Muscle of leg (tissue), 11 donors: Measurements from ENCODE around the gene ID3. TPM values are rescaled to one million over a fixed set of nuclear protein-coding genes. Genes with fewer than 3 reads are reported as not detected.

Experiments used
- DNase-seq: peaks from one replicate; pipeline ENCODE4 v3.0.0; 2013
- H3K27ac ChIP-seq: one replicate; pipeline ENCODE4 v1.5.1; 2013; ENCODE audit warnings: mild to moderate bottlenecking, low read length, control low read depth
- H3K27me3 ChIP-seq: one replicate; pipeline ENCODE4 v1.6.1; 2013; ENCODE audit warnings: low read length; ENCODE audit not compliant: control insufficient read depth, insufficient read depth
- H3K36me3 ChIP-seq: one replicate; pipeline ENCODE4 v1.6.1; 2013; ENCODE audit warnings: low read length; ENCODE audit not compliant: control insufficient read depth, insufficient read depth
- H3K4me1 ChIP-seq: one replicate; pipeline ENCODE4 v1.6.1; 2013; ENCODE audit warnings: low read length; ENCODE audit not compliant: control insufficient read depth, insufficient read depth
- H3K4me3 ChIP-seq: one replicate; pipeline ENCODE4 v1.5.1; 2013; ENCODE audit warnings: low read length, control low read depth
- H3K9me3 ChIP-seq: replicated peaks from 2 replicates; pipeline ENCODE4 v1.6.1; 2013; ENCODE audit warnings: low read depth, low read length; ENCODE audit not compliant: control insufficient read depth
- WGBS: methylation state at CpG from one replicate; pipeline ENCODE4 v1.1.5; 2013; ENCODE audit warnings: missing lambda C conversion rate; ENCODE audit not compliant: insufficient coverage; 5-methylcytosine and 5-hydroxymethylcytosine counted together
- polyA plus RNA-seq, 8 donors: library from polyadenylated mRNA; unstranded; fragments of 120-200 nt; gene quantifications; one replicate each; pipeline versions ENCODE4 v1.2.1 to v1.2.3, GENCODE V29; 2013; ENCODE audit warnings: inconsistent platforms in 1 of 8, low replicate concordance in 1 of 8; ENCODE audit not compliant: insufficient read length in 8 of 8, insufficient read depth in 1 of 8
- total RNA-seq: library from RNA; stranded (reverse); fragments of 120-200 nt; gene quantifications from one replicate; pipeline ENCODE4 v1.2.4, GENCODE V29; 2013

The ID3 gene
- total and polyA plus RNA-seq, 9 donors: 46.9 to 129 (median 80.6) TPM

DNA sequence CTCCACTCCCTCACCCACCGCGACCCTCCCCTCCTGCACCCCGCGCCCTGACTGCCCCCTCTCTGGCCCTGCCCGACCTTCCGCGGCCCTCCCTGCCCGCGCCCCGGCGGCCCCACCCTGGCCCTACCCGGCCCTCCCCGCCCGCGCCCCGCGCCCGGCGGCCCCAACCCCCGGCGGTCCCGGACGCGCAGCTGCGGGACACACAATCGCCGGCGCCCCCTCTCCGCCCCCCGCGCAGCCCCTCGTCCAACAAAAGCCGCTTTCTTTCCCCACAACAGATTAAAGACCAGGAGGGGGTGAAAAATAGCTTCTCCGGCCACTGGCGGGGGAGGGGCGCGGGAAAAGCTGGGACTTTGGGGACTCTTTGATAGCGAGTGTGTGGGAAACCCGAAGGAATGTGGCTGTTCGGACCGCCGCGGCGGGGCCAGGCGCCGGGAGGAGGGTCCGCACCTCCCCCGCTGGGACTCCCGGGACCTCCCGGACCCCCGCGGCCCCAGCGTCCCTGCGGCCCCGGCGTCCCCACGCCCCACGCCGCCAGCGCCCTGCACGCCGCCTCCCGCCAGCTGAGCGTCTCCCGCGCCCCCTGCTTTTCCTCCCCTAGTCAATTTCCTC lies 8.8 kb upstream of the ID3 start:
- Histone ChIP-seq H3K4me3 (peak overlapping the region; percentile 65), H3K36me3 (no peaks in the 10 kb centered on the region), H3K27ac (peak overlapping the region; percentile 88), H3K9me3 (no peaks in the 10 kb centered on the region), H3K27me3 (no peaks in the 10 kb centered on the region), H3K4me1 (peaks cover 38% of the 10 kb centered on the region)
- DNase-seq: peak; percentile 57
- under 1% methylated on average over 35 of the region's 66 CpGs for WGBS

DNA sequence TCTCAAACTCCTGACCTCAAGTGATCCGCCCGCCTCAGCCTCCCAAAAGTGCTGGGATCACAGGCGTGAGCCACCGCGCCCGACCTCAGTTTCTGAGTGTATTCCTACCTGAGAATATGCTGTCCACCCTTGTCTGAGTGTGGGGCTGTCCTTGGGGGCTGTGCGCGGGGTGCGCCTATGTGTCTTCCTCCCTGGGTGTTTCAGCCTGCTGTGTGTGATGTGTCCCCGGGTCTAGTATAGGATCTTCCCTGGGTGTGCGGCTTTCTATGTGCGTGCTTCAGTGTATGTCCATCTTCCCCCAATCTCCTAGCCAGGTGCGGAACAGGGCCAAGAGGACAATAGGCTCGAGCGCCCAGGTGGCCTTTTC lies 8.3 kb upstream of the ID3 start:
- WGBS: 76% methylated on average over 10 of the region's 15 CpGs
- peak overlapping the region; percentile 29 for H3K4me3 ChIP-seq
- H3K4me1 ChIP-seq: peaks cover 37% of the 10 kb centered on the region
- no peak for DNase-seq
- no peaks in the 10 kb centered on the region for H3K9me3 ChIP-seq
- no peaks in the 10 kb centered on the region for H3K27me3 ChIP-seq
- peak overlapping the region; percentile 51 for H3K27ac ChIP-seq
- H3K36me3 ChIP-seq: no peaks in the 10 kb centered on the region

DNA sequence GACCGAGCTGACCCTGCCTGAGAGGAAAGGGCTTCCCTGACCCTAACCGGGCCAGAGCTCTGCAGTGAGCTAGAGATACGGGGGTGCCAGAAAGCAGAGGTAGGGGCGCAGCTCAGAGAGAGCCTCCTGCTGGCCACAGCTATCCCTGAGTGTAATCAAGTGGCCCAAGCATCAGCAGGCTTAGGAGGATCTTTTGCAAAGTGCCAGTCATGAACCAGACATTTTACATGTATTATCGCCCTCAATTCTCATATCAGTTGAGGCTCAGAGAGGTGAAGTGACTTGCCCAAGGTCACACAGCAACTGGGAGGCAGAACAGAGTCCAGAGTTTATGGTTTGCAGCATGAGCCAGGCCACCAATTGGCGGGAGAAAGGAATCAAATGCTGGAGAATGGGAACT lies 7.0 kb upstream of the ID3 start:
- 89% methylated on average over 5 of the region's 6 CpGs for WGBS
- Histone ChIP-seq H3K36me3 (no peaks in the 10 kb centered on the region), H3K4me1 (peaks cover 44% of the 10 kb centered on the region), H3K9me3 (no peaks in the 10 kb centered on the region), H3K4me3 (no peak overlapping the region), H3K27me3 (no peaks in the 10 kb centered on the region), H3K27ac (peak overlapping the region; percentile 42)
- no peak for DNase-seq

DNA sequence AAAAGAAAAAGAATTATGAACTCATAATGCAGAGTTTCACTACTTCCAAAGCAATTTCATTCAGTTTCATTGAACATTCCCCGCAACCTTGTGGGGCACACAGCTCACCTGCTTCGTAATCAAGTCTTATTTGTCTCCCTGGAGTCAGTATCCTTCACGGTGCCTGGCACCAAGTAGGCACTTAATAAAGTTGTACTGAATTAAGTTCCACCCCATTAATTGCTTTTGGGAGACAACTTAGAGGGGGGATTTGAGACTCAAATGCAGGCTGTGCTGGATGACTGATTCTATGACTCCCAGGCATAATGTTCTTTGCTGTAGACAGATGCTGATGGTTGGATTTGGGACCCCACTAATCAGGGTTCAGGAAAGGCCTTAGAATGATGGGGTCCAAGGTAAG lies 6.5 kb upstream of the ID3 start:
- 100% methylated on average over 1 of the region's 3 CpGs for WGBS
- H3K9me3 ChIP-seq: no peaks in the 10 kb centered on the region
- peak overlapping the region; percentile 42 for H3K27ac ChIP-seq
- no peak overlapping the region for H3K4me3 ChIP-seq
- DNase-seq: no peak
- H3K27me3 ChIP-seq: no peaks in the 10 kb centered on the region
- H3K36me3 ChIP-seq: no peaks in the 10 kb centered on the region
- peaks cover 49% of the 10 kb centered on the region for H3K4me1 ChIP-seq

DNA sequence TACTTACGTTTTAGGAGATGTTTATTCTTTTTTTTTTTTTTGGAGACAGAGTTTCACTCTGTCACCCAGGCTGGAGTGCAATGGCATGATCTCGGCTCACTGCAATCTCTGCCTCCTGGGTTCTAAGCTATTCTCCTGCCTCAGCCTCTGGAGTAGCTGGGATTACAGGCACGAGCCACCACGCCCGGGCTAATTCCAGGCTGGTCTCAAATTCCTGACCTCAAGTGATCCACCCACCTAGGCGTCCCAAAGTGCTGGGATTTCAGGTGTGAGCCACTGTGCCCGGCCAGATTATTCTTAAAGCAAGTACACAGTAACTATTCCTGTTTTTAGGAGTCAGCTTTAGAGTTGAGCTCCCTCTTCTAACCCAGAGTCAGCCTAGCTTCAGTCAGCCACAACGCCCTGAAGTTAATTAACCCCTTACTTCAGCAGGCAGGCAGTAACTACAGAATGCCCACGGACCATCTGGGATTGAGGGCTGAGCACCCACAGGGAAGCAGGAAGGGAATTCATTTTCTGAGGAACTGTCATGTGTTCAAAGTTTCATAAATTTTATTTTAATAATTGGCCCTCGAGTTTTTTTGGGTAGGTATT lies 5.3 kb upstream of the ID3 start:
- H3K36me3 ChIP-seq: no peaks in the 10 kb centered on the region
- WGBS: 20% methylated on average over 5 of the region's 10 CpGs
- DNase-seq: no peak
- H3K27me3 ChIP-seq: no peaks in the 10 kb centered on the region
- H3K4me1 ChIP-seq: peaks cover 60% of the 10 kb centered on the region
- no peaks in the 10 kb centered on the region for H3K9me3 ChIP-seq
- H3K27ac ChIP-seq: peak overlapping the region; percentile 40
- H3K4me3 ChIP-seq: no peak overlapping the region

DNA sequence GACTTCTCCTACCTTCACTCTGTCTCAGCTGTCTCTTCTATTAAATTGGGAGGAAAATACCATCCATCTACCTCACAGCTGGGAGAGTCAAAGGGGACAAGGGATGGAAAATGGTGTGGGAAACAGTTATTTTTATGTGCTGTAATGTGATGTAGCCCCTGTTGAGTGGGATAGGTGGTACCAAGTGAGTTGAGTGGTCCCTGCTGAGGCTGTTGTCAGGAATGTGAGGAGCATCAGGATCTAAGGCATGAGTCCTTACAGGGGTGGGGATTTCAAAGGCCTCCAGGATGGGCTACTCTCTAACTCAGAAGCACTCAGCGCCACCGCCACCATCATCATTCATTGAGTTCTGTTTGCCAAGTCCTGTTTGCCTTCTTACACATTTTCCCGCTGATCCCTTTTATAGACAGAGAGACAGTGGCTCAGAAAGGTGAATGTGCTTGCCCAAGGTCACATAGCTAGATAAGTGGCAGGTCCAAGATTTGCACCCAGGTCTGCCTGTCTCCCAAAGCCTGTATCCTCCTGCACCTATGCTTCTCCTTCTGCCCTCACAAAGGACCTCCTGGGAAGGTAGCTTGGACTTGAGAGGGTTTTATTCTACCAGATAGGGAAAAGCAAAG lies 4.6 kb upstream of the ID3 start:
- WGBS: no CpG with 5 or more reads among the region's 3 CpGs
- H3K9me3 ChIP-seq: no peaks in the 10 kb centered on the region
- H3K27me3 ChIP-seq: no peaks in the 10 kb centered on the region
- no peaks in the 10 kb centered on the region for H3K36me3 ChIP-seq
- no peak overlapping the region for H3K4me3 ChIP-seq
- DNase-seq: no peak
- H3K4me1 ChIP-seq: peaks cover 54% of the 10 kb centered on the region
- peak overlapping the region; percentile 99 for H3K27ac ChIP-seq

DNA sequence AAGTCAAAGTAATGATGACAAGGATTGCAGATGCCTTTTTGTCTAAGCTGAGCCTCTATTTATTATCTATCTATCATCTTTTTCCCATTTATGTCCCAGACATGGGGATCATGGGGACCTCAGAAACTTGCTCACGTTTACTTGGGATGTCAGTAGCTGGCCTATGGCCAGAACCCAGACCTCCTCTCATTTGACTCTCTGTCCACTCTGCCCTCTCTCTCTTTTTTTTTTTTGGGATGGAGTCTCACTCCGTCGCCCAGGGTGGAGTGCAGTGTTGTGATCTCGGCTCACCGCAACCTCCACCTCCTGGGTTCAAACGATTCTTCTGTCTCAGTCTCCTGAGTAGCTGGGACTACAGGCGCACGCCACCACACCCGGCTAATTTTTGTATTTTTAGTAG lies 3.7 kb upstream of the ID3 start:
- Histone ChIP-seq H3K4me1 (peaks cover 56% of the 10 kb centered on the region), H3K4me3 (no peak overlapping the region), H3K27me3 (no peaks in the 10 kb centered on the region), H3K9me3 (no peaks in the 10 kb centered on the region), H3K36me3 (peaks cover 2% of the 10 kb centered on the region), H3K27ac (peak overlapping the region; percentile 99)
- peak; percentile 49 for DNase-seq
- 20% methylated on average over 1 of the region's 9 CpGs for WGBS

DNA sequence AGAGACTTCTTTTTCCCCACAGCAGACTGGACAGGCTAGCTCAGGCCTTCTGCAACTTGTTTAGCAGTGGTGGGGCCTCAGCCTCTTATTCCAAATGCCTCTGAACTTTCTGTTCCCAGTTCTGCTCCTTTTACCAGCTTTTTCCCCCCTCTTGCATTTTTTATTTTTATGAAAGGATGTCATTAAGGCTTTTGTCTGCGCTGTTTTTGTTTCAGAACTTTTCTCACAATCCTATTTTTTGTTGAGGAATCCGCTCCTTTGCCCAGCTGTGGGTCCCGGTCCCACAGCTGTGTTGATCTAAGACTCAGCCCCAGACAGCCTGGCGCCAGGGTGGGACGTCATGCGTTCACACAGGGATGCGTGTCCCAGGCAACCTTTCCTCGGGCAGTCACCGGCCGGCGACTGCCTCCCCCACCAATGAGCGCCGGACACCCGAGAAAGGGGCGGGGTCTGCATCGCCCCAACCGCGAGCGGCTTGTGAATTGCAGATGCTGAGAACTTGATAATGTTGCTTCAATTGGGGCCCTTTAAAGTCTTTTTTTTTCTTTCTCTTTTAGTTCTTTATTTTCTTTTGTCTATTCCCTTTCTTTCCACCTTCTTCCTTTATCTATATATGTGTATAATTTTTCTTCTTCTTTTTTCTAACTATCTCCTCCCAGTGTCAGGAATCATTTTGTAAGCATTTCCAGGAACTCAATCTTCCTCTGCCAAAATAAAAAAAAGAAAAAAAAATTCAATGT lies 3.0 kb upstream of the ID3 start:
- Histone ChIP-seq H3K4me3 (peak overlapping the region; percentile 5), H3K36me3 (peaks cover 3% of the 10 kb centered on the region), H3K9me3 (no peaks in the 10 kb centered on the region), H3K27ac (peak overlapping the region; percentile 99), H3K27me3 (no peaks in the 10 kb centered on the region), H3K4me1 (peaks cover 57% of the 10 kb centered on the region)
- DNase-seq: peak; percentile 99
- 0% methylated on average over 7 of the region's 19 CpGs for WGBS

DNA sequence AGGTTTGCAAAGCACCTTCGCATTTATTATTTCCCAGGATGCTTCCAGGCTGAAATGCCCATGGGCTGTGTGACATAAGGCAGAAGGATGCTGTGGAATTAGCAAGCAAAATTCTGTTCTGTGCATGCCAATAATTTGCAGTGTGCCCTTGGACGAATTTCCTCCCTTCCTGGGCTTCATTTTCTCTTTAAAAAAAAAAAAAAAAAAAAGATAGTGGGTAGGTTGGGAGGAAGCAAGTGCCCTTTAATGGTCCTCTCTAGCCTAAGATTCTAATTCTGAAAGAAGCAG lies 2.5 kb upstream of the ID3 start:
- Histone ChIP-seq H3K9me3 (no peaks in the 10 kb centered on the region), H3K4me3 (no peak overlapping the region), H3K27me3 (no peaks in the 10 kb centered on the region), H3K27ac (peak overlapping the region; percentile 99), H3K36me3 (peaks cover 8% of the 10 kb centered on the region), H3K4me1 (peaks cover 63% of the 10 kb centered on the region)
- no CpG with 5 or more reads among the region's 2 CpGs for WGBS
- DNase-seq: peak; percentile 53

DNA sequence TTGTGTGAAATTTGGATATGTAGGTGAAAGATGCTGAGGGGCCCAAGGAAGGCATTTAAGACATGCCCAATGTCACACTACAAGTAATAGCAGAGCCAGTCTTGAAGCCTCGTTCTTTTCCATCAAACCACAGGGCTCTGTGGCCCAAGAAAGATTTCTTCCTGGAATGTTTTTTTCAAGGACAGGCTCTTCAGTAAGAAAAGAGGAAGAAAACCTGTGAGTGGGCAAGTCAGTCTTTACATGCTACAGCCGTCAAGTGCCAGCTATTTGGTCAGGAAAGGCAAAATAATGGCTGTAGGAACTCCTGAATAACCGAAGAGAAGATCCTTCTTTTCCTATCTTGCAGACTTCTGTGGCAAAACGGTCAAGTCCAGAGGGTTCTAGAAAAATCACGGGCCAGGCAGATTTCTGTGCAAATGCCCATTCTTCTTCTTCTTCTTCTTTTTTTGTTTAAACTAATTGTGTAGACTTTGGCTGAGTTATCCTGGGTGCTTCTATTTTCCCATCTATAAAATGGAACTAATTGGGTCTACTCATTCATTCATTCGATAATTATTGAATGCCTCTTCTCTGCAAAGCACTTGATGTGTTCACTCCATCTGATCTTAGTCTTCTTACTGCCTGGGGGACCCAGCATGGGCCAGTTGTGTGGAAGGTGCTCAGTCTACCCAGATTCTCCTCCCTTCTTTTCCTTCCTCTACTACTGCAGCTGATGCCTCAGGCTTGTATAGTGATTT lies 1.9 kb upstream of the ID3 start:
- Histone ChIP-seq H3K4me3 (no peak overlapping the region), H3K27ac (peak overlapping the region; percentile 99), H3K4me1 (peaks cover 68% of the 10 kb centered on the region)

More for the DNA sequence above, 1.9 kb upstream of the ID3 start:
- no peaks in the 10 kb centered on the region for H3K27me3 ChIP-seq
- DNase-seq: no peak
- WGBS: 80% methylated on average over 1 of the region's 6 CpGs
- H3K36me3 ChIP-seq: peaks cover 13% of the 10 kb centered on the region
- H3K9me3 ChIP-seq: no peaks in the 10 kb centered on the region
